ENCODE results near the gene EPB41L4A.
A peak's percentile ranks its signal among the peaks of the same experiment; 100 is the strongest.
"Not testable (repeated sequence)": the region's sequence is repeated elsewhere in the genome, so short reads cannot be mapped to it uniquely, and the experiment has no call there.

The EPB41L4A gene

GRCh38 chr5:112396430-112396829, 22.6 kb downstream of the EPB41L4A start:
- no peak for DNase-seq

GRCh38 chr5:112395299-112395698, 23.8 kb downstream of the EPB41L4A start:
- DNase-seq, result not testable (repeated sequence)

DNA sequence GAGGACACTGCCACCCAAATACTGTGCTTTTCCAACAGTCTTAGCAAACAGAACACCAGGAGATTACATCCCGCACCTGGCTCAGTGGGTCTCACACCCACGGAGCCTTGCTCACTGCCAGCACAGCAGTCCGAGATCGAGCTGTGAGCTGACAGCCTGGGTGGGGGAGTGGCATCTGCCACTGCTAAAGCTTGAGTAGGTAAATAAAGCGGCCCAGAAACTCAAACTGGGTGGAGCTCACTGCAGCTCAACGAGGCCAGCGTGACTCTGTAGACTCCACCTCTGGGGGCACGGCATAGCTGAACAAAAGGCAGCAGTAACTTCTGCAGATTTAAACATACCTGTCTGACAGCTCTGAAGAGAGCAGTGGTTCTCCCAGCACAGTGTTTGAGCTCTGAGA, 28.8 kb downstream of the EPB41L4A start:
- DNase-seq, result peak; percentile 12

GRCh38 chr5:112388739-112389138, 30.3 kb downstream of the EPB41L4A start:
- DNase-seq, result no peak

DNA sequence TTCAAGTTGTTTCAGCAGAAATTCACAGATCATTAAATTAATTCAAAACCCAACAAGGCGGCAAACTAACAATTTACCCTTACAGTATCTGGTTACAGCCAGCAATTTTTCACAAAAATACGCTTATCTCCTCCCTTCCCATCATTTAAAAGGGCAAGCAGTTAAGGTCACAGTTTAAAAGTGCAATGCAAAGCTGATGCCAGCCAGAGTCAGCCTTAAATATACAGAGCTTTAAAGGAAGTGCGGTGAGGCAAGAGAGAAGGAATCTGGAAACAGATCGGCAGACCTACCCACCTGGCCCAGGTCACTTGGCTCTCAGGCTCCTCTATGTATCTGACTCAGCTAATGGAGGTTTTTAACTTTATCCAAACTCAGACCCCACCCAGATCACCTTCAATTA, 31.0 kb downstream of the EPB41L4A start:
- no peak for DNase-seq

DNA sequence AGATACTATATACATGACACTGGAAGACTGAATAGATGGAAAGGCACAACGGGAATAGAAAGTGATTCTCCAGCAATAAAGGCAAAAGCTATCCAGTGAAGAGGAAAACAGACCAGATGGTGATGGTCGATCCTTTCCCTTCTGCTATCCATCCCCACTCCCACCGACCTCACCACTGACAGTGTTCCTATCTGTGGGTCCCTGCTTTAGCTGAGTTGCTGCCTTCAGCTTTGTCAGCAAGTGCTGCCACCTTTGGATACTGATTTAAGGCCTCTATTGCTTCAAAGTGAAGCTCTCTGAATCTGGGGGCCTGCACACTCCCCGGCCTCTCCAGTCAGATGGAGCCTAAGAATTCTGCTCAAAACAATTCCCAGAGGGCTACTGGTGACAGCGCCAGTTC, 32.3 kb downstream of the EPB41L4A start:
- no peak for DNase-seq

DNA sequence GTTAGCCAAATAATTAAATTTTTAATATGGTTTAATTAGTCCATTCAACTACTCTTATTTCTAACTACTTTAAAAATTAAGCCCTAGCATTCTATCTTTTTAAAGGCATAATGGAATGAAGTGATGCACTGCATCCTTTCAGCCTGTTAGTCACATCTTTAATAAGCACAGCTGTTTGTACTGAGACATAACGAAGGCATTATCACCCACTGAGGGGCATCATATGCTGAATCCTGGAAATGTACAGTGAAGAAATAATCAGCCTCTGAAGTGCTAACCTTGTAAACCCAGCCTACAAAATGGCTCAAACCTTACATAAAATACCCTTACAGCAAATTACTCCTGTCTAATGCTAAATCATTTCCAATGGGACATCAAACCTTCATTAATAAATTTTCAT, 33.1 kb downstream of the EPB41L4A start:
- no peak for DNase-seq

DNA sequence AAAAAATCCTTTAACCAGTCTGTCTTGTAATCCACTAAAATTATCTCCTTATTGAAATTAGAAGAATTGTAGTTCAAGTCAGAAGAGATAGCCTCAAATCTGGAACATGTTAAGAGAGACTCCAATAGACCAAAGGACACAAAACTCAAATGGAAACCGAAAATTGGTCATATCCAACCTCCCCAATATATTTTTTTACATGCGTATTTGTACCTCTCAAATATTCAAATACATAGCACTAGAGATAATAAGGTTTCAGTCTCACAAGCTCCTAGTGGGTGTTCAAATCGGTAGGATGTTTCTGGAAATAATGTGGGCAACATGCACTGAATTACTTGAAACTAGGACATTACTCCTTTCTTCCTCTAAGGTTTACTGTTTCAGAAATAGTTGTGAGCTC, 33.5 kb downstream of the EPB41L4A start:
- DNase-seq, result no peak

GRCh38 chr5:112384523-112384922, 34.6 kb downstream of the EPB41L4A start:
- no peak for DNase-seq

DNA sequence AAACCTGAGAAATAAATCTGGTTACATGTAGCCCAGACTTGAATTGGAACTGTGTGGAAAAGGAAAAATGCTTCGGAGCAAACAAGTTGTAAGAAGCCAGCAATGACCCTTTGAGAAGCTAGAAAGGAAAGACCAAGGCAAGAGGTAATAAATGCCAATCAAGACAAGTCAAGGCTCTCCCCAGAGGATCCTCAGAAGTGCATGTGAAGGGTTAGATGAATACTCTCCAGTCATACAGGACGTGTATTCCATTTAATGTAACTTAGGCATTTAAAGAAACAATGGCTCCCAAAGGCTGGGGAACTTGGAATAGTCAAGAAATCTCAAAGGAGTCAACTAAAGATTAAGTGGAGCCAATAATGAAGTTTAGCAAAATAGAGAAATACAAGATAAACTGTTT, 36.2 kb downstream of the EPB41L4A start:
- no peak for DNase-seq

GRCh38 chr5:112381521-112381920, 37.6 kb downstream of the EPB41L4A start:
- no peak for DNase-seq

DNA sequence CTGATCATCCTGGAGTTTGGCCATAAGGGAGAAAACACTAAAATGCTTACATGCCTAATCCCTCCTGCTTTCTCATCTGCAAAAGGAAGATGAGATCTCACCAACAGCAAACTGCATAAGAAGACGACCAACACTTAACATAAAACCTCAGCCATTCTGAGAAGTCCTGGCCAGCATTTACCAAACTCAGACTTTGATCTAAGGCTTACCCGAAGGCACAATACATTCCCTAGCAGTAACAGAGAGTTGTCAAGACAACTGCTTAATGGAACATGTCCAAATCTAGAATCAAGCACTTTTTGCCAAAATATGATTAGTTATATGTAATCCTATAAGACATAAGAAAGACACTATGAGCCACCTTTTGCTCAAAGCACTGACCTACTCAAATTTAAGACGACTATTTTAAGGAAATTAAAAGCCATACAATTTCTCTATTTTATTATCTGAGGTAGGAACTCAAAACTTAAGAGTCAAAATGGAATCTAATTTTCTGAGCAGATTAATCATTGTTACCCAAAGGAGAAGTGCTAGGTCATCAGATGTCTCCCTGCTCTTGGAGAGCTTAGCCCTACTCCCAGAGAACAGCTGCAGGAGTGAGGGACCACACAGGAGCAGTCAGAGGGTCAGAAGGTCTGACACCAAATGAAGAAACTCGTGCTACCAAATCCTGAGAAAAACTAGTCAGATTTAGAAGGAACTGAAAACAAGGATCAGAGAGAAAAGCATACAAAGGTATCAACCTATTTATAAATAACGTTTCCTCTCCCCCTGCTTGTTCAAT, 39.3 kb downstream of the EPB41L4A start:
- no peak for DNase-seq

- DNase-seq, result no peak
These were observed 44.3 kb downstream of the EPB41L4A start for GRCh38 chr5:112374818-112375217.

- DNase-seq, result no peak
These were observed 44.7 kb downstream of the EPB41L4A start for GRCh38 chr5:112374356-112374755.

DNA sequence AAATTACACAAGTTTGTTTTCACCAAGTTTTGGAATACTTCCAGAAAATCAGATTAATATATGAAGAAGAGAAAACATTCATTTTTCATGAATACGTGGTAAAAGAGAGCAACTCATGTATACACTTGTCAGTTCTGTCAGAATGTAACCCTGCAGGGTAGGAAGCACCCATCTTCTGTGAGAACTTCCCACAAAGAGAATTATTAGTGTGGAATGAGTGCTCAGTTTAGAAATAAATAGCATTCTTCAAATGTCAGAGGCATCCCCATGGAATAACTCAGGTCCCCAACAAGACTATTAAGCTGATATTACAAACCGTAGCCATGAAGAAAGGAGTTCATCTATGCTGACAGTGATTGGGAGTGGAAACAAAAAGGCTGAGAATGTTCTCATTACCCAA, 45.2 kb downstream of the EPB41L4A start:
- DNase-seq, result no peak

DNA sequence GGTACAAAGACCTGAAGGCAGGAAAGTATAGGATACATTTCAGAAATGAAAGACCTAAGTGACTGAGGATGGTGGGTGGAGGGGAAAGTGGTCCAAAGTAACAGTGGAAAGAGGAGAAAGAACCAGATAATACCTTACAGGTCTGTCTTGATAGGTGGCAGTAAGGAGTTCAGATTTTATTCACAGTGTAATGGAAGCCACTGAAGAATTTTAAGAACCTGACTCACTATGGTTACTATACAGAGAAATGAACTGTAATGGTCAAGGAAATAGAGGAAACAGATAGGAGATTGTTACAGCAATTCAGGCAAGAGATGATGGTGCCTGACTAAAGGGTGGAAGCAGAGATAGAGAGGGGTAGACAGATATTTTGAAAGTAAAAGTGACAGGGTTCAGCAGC, 46.5 kb downstream of the EPB41L4A start:
- DNase-seq, result no peak

GRCh38 chr5:112371067-112371466, 48.0 kb downstream of the EPB41L4A start:
- DNase-seq, result no peak

DNA sequence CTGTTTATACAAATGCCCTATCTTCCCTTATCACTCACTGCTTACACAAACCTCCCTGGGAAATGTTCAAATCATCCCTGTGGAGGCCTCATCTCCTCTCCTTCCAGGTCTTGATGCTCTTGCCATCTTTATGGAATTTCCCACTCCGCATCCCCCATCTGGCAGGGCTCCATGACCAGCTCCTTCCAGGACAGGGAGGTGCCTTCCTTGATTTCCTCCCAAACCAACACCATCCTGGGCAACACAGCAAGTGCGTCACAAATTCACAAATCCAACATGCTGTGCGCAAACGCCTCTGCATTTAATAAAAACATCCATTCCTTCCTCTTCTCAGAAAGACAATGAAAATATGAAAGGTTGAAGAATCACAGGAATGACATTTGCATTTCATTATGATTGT, 51.7 kb downstream of the EPB41L4A start:
- no peak for DNase-seq

GRCh38 chr5:112366987-112367386, 52.1 kb downstream of the EPB41L4A start:
- no peak for DNase-seq

DNA sequence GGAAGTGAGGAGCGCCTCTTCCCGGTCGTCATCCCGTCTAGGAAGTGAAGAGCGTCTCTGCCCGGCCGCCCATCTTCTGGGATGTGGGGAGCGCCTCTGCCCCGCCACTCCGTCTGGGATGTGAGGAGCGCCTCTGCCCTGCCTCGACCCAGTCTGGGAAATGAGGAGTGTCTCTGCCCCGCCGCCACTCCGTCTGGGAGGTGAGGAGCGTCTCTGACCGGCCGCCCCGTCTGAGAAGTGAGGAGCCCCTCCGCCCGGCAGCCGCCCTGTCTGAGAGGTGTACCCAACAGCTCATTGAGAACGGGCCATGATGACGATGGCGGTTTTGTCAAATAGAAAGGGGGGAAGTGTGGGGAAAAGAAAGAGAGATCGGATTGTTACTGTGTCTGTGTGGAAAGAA, 58.3 kb downstream of the EPB41L4A start:
- not testable (repeated sequence) for DNase-seq

DNA sequence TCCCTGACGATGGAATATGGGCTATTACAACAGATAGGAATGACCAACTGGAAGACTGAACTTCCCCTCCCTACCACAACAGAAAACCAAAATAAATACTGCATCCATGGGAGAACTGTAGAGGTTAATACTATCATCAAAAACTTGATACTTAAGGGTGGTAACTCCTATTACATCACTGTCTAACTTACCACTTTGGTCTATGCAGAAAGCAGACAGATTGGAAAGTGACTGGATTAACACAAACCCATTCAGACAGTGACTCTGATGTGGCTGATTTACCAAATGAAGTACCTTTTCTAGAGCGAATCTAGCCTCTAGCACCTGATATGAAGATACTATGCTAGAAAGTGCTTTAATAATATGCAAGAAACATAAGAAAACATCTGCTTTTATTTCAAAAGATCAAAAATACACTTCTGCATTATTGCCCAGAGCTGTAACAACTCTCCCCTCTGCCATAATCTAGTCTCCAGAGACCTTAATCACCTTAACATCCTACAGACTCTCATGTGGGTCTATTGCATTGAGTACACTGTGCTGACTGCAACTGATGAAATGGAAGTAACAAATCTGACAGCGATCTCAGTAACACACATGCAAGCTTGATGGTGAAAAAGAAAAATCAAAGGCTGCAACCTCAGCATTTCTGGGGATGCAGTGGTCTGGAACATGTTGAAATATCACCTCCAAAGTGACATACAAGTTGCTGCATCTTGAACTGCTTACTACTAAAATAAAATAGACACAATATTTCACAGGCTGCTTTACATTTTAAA, 62.7 kb downstream of the EPB41L4A start:
- DNase-seq, result no peak

GRCh38 chr5:112355058-112355685, 63.9 kb downstream of the EPB41L4A start:
- no peak for DNase-seq

- no peak for DNase-seq
These were observed 65.4 kb downstream of the EPB41L4A start for GRCh38 chr5:112353678-112354077.

DNA sequence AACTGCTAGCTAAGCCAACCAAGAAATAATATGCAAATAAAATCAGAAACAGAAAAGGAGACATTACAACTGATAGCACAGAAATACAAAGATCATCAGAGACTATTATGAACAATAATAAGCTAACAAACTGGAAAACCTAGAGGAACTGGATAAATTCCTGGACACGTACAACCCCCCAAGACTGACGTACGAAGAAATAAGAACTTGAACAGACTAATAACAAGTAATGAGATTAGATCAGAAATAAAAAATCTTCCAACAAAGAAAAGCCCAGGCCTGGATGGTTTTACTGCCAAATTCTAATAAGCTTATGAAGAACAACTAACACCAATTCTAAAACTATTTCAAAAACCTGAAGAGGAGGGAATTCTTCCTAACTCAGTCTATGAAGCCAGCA, 67.9 kb downstream of the EPB41L4A start:
- no peak for DNase-seq

Measured in NCI-H2107 (cell line).